GM12872 (cell line): ENCODE results near the gene DMWD.

Experiments used
- CTCF ChIP-seq: IDR thresholded peaks from 3 replicates; pipeline ENCODE4 v1.5.1; 2011; ENCODE audit warnings: low read depth, mild to moderate bottlenecking, low read length, moderate library complexity; ENCODE audit not compliant: insufficient read depth

Gene DMWD

DNA sequence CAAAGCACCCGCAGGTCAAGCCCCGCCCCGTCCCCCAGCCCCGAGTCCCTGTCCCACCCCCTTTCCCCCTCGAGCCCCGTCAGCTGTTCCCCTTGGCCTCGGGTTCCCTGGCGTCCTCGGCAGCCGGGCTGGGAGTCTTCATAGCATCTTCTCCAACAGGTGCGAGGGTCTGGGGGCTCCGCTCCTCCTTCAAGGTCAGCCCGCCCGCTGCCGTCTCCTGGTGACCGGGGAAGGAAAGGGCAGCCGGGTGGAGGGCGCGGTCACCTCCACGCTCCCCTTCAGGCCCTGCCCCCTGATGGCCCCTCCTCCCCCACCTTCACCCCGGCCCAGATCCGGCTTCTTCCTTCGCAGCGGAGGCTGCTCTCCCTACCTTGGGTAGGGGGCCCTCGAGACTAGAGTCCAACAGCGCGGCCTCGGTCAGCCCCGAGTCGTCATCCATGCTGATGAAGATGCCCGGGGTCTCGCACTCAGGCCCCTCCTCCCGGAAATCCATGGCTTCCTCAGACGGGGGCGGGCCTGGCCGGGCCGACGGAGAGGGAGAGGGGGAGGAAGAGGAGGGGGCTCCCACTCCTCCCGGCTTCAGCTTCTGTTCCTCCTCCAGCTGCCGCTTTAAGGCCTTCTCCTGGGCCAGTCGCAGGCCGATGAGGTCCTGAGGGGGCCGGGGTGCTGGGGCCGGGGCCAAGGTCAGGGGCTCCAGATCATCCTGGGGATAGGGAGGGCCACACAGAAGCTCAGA lies 23.0 kb upstream of the DMWD start:
- TF ChIP-seq CTCF, result no peak

DNA sequence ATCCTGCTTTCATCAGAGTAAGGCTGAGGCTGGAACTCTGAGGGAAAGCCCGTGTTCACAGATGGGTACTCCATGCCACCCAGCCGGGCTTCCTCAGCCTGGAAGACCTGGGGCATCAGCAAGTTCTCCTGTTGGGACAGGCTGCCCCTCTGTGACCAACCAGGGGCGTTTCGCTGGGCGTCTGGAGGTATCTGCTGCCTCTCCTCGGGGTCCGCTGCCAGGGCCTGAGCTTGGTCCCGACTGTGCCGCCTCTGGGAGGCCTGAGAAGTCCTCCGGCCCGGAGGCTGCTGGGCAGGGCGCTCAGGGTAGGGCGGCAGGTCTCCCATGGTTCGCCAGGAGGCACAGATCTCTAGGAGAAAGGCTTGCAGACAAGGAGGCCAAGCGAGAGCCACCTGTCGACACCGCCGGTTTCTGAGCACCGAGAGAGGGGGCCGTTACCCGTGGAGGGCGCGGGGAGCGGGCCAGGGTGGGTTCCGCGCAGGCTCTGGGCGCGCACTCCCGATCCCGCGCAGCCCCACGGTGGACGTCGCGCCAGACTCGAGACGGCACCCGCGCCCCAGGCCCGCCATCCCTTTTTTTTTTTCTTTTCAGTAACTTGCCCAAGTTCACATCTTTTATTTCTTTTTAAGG lies 22.3 kb upstream of the DMWD start, which contains the start of gene RSPH6A:
Gene RSPH6A (minus strand): TSS at position 458 of the 630 bp plus-strand sequence. CDS start 132 bp downstream, at position 326.
- TF ChIP-seq CTCF, result no peak

DNA sequence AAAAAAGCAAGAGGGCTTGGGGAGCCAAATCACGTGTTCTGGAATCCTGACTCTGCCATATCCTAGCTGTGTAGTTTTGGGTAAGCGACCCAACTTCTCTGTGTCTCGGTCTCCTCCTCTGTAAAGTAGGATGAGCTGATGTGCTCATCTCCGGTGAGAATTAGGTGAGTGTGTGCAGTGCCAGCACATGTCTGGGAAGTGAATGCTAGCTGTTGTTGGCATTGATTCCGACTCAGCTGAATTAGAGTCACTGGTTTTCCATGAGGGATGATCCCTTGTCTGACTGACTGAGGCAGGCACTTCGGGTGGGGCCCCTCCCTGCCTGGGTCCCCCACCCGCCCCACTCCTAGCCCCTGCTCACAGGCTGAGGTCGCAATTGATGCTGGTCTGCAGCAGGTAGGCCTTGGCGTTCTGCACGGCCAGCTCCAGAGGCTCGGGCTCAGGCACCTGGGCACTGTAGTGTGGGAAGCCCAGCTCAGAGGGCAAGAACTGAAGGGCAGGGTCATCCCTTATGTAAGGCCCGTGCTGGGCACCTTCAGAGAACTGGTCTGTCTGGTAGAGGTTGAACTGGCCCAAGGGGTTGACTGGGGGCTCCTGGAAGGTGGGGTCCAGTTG lies 21.6 kb upstream of the DMWD start:
- TF ChIP-seq CTCF, result no peak

DNA sequence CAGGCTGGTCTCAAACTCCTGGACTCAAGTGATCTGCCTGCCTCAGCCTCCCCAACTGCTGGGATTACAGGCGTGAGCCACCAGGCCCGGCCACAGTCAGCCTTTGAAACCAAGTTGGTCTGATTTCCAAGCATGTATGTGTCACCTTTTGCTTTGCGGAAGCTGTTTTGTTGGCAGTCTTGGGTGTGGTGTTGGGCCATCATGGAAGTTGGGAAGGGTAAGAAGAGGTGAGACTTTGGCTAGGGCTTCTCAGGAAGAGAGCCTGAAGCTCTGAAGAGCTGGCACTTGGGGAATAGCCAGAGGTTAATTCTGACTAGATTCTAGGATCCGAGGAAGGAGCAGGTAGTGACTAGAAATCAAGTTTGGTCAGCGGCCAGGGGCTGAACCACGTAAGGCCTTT lies 19.7 kb upstream of the DMWD start:
- TF ChIP-seq CTCF, result no peak

GRCh38 chr19:45809643-45810159 lies 17.1 kb upstream of the DMWD start:
- no peak for TF ChIP-seq CTCF

GRCh38 chr19:45805719-45806118 lies 13.1 kb upstream of the DMWD start:
- no peak for TF ChIP-seq CTCF

- TF ChIP-seq CTCF, result no peak
Measured at GRCh38 chr19:45804959-45805230, 12.2 kb upstream of the DMWD start.
